ENCODE data around the gene TMEM198.

Gene TMEM198

DNA sequence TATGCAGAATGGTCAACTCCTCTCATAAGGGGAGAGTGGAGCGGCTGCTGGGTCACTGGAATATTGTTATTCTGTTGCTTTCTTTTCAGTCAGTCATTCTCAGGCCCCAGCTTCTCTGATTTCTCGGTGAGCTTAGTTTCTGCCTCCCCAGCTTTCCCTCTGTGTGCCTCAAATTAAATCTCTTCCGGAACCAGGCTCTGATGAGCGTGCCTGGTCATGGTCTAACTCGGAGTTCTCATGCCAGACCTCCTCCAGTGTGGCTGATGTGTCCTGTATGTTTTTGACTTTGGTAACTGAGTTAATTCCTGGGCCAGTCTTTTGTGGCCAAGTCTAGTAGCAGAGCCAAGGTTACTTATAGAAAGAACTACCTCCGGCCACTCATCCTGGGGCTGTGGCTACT, 48.9 kb downstream of the TMEM198 start:
- DNase-seq (ENCODE audit: insufficient read length) (no peak), FAIRE-seq (no peak)
- TF ChIP-seq TAF1 (IDR thresholded peaks at IDR 0.05; ENCODE audit: borderline replicate concordance, low read depth, low read length) (no peak), POLR2A (IDR thresholded peaks at IDR 0.05; ENCODE audit: low read depth, low read length) (no peak), POLR2AphosphoS5 (IDR thresholded peaks at IDR 0.05; ENCODE audit: low read depth, low read length) (no peak)

DNA sequence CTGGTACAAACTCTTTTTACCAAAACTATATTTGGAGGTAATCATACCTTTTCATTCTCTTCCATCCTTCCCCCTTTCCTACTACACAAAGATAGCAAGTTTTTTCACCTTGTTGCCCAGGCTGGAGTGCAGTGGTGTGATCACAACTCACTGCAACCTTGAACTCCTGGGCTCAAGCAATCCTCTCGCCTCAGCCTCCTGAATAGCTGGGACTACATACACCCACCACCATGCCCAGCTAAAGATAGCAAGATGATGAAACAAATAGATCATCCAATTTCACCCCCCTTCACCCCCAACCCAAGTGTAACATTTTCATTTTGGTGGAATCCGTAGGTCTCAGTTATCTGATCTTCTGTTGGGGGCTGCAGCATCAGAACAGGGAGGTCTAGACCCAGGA, 49.3 kb downstream of the TMEM198 start:
- TF ChIP-seq POLR2A (IDR thresholded peaks at IDR 0.05; ENCODE audit: low read depth, low read length): no peak
- no peak for DNase-seq (ENCODE audit: insufficient read length)
- no peak for FAIRE-seq

DNA sequence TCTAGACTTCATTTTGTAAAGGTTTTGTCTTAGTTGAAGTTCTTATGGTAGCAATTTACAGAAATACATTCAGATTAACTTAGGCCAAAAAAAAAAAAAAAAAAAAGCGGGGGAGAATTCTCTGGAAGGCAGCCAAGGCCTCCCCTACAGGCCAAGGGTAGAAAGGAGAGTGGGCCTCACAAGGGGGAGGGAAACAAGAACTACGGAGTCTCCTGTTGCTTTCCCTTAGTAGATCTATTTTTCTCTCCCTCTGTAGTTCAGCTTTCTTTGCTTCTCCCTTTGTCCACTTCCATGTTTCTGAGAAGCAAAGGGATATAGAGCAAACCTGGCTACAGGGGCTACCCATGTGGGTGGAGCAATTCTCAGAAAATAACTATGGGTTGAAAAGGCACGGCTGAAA, 51.4 kb downstream of the TMEM198 start:
- TF ChIP-seq POLR2AphosphoS5 (IDR thresholded peaks at IDR 0.05; ENCODE audit: low read depth, low read length) (no peak), TAF1 (IDR thresholded peaks at IDR 0.05; ENCODE audit: borderline replicate concordance, low read depth, low read length) (no peak), POLR2A (IDR thresholded peaks at IDR 0.05; ENCODE audit: low read depth, low read length) (no peak)
- no peak for FAIRE-seq
- no peak for DNase-seq (ENCODE audit: insufficient read length)

DNA sequence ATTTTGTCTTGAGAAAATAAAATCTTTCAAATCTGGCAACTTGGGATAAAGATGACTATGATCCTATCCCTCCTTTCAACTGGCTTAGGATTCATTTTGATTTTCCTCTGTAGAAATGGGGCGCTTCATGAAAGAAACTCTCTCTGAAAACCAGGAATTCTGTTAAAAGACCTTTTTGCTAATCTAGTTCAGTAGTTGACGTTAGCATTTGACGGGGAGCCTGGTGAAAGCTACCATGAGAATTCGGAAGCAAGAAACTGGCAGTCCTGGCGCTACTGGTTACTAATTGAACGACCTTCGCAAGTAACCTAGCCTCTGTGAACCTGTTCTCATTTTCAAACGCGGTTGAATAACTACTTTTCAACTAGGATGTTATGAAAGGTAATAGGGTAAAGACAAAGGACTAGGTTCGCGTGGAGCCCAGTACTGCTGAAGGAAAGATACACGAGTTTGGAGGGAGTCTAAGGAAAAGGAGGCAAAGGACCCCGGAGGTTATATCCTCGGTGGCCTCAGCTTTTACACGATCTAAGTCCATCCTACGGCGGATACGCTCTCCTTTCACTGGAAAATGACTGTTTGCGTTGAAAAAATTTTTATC, 53.2 kb downstream of the TMEM198 start:
- no peak for DNase-seq (ENCODE audit: insufficient read length)
- TF ChIP-seq POLR2A (IDR thresholded peaks at IDR 0.05; ENCODE audit: low read depth, low read length) (no peak), TAF1 (IDR thresholded peaks at IDR 0.05; ENCODE audit: borderline replicate concordance, low read depth, low read length) (no peak), POLR2AphosphoS5 (IDR thresholded peaks at IDR 0.05; ENCODE audit: low read depth, low read length) (no peak)
- no peak for FAIRE-seq

DNA sequence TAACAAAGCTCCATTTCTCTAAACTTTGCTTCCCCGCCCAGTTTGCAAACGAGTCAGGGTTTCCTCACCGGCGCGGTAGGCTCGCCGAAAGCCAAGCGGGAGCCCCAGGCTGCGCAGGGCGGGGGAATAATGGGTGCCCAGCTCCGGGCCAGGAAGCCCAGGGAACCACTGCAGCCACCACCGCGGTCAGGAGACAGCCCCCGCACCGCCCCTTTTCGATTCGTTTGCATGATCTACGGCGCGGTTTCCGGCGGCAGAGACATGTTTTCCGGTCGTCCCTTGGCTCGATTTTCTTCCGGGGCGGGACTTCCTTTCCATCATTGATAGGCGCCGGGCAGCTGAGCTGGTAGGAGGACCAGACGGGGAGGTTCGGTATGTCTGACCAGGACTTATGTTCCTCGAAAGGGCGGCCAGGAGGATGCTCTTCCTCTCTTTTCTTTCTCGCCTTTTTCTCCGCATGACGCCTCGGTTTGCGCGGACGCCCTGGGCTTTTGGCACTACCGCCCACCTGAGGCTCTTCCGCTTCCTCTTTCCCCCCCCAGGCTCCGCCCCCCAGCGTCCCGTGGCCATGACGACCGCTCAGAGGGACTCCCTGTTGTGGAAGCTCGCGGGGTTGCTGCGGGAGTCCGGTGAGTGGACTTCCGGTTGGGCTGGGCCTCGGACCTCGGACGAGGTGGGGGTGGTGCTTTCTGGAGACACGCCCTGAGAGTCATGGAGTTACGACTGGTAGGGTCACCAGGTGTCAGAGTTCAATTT, 53.9 kb downstream of the TMEM198 start, which contains the start of gene STK11IP:
STK11IP (plus strand) TSS at position 306 of the 756 bp plus-strand sequence; CDS start at position 569, 263 bp downstream.
- DNase-seq (ENCODE audit: insufficient read length) (peak; percentile 94), FAIRE-seq (peak; percentile 97)
- peak; percentile 61; the same call in 1 of the 2 replicates for TF ChIP-seq POLR2AphosphoS5 (IDR thresholded peaks at IDR 0.05; ENCODE audit: low read depth, low read length)
- peak; percentile 88 for TF ChIP-seq POLR2A (IDR thresholded peaks at IDR 0.05; ENCODE audit: low read depth, low read length)
- TF ChIP-seq TAF1 (IDR thresholded peaks at IDR 0.05; ENCODE audit: borderline replicate concordance, low read depth, low read length): peak; percentile 38; the same call in 1 of the 2 replicates

DNA sequence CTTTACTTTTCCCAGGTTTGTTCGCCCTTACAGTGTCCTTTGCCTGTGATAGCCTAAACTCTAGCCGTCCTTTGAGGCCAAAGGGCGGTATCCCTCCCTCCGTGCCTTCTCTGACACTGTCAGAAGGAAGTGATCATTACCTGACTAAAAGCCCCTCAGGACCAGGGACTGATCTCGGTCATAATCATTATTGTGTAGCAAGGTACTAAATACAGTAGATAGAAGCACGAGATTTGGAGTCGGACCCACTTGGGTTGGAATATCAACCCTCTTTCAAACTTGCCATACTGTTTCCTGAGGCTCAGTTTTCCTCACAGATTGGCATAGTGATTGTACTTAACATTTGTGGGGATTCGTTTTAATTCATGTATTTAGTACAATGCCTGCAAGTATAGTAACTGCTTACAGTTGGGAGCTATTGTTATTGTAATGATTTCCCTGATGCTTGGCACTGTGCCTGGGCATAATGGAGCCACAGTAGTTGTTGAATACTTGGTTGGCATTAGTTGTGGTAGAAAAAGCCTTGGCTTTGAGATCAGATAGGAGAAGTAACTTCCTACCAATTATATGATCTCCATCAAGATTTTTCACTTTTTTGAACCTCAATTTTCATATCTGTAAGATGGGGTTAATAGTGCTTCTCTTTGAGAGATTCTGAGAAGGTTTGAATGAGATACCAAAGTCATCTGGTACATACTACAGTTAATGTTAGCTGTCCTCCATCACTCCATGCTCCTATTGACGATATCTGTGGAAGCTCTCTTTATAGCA, 54.7 kb downstream of the TMEM198 start:
- FAIRE-seq: no peak
- no peak for TF ChIP-seq POLR2AphosphoS5 (IDR thresholded peaks at IDR 0.05; ENCODE audit: low read depth, low read length)
- TF ChIP-seq POLR2A (IDR thresholded peaks at IDR 0.05; ENCODE audit: low read depth, low read length): no peak
- no peak for TF ChIP-seq TAF1 (IDR thresholded peaks at IDR 0.05; ENCODE audit: borderline replicate concordance, low read depth, low read length)
- DNase-seq (ENCODE audit: insufficient read length): no peak
